22Rv1 (cell line): Measurements from ENCODE around the gene IGSF9.

ENCODE experiments used
- H3K27ac ChIP-seq: fragments of 450-650 bp; 2 replicates; pipeline ENCODE4 v1.5.1; 2017
- ZFX ChIP-seq: fragments of 450-650 bp; IDR thresholded peaks from 2 replicates; pipeline ENCODE4 v1.6.1; 2017; ENCODE audit warnings: antibody characterized with exemption, borderline replicate concordance
- TF ChIP-seq, protein P1 (sequence below): fragments of 450-650 bp; IDR thresholded peaks from 2 replicates; pipeline ENCODE4 v1.5.1; 2017; ENCODE audit warnings: mild to moderate bottlenecking

Gene IGSF9

DNA sequence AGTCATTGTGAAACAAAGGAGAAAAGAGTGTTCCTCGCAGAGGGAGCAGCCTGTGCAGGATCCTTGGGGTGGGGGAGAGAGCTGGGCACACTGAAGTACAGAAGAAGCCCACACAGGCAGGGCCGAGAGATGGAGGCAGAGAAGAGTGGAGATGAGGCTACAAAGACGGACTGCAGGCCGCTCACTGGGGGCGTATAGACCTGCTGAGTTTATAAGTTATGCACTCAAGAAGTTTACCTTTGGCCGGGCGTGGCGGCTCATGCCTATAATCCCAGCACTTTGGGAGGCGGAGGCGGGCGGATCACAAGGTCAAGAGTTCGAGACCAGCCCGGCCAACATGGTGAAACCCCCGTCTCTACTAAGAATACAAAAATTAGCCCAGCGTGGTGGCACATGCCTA, 16.2 kb upstream of the IGSF9 start:
- TF ChIP-seq, protein P1, sequence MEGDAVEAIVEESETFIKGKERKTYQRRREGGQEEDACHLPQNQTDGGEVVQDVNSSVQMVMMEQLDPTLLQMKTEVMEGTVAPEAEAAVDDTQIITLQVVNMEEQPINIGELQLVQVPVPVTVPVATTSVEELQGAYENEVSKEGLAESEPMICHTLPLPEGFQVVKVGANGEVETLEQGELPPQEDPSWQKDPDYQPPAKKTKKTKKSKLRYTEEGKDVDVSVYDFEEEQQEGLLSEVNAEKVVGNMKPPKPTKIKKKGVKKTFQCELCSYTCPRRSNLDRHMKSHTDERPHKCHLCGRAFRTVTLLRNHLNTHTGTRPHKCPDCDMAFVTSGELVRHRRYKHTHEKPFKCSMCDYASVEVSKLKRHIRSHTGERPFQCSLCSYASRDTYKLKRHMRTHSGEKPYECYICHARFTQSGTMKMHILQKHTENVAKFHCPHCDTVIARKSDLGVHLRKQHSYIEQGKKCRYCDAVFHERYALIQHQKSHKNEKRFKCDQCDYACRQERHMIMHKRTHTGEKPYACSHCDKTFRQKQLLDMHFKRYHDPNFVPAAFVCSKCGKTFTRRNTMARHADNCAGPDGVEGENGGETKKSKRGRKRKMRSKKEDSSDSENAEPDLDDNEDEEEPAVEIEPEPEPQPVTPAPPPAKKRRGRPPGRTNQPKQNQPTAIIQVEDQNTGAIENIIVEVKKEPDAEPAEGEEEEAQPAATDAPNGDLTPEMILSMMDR: no peak
- TF ChIP-seq ZFX: no peak
- no peak overlapping the region for H3K27ac ChIP-seq

DNA sequence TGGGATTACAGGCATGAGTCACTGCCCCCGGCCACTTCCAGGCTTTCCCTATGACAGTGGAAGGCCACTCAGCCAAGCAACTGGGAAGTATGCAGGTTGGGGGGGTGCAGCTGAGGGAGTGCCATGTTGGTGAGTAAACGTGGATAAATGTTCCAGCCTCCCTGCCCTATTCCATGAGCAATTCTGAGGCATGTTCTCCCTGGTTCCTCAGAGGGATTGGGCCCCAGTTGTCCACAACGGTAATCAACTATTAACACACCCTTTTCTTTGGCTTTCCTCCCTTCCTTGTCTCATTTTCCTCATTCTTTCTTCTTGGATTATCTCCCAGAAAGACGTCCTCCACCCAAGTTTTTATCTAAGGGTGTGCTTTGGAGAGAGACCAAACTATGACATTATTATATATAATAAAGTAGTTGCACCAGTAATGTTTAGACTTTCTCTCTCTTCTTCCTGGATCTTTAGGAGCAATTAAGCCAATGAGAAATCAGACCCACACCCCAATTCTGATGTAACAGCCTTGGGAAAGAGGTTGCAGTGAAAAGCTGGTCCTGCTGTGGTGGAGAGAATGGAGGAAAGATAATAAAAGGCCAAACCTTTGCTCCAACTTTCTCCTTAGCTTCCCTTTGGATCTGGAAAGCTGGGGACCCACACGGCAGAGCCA, 15.4 kb upstream of the IGSF9 start:
- H3K27ac ChIP-seq: no peak overlapping the region
- no peak for TF ChIP-seq ZFX
- TF ChIP-seq, protein P1: no peak

DNA sequence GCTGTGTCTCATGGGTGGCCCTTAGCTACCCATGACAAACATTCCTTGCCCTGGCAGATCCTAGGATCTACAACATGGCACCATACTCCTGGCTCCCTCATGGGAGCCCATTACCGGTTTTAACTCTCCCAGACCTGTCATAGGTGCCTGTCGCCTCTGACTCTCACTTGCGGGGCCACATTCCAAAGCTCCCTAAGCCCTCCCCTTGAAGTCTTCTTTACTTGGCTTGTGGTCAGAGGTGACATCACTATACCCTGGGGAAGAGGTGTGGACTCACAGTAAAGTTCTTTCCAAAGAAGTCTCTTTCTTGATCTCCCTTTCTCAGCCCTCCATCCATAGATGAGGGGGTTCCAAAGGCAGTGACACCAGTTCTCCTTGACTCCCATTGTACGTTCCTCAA, 14.0 kb upstream of the IGSF9 start:
- H3K27ac ChIP-seq: no peak overlapping the region
- TF ChIP-seq ZFX: no peak
- TF ChIP-seq, protein P1: no peak

DNA sequence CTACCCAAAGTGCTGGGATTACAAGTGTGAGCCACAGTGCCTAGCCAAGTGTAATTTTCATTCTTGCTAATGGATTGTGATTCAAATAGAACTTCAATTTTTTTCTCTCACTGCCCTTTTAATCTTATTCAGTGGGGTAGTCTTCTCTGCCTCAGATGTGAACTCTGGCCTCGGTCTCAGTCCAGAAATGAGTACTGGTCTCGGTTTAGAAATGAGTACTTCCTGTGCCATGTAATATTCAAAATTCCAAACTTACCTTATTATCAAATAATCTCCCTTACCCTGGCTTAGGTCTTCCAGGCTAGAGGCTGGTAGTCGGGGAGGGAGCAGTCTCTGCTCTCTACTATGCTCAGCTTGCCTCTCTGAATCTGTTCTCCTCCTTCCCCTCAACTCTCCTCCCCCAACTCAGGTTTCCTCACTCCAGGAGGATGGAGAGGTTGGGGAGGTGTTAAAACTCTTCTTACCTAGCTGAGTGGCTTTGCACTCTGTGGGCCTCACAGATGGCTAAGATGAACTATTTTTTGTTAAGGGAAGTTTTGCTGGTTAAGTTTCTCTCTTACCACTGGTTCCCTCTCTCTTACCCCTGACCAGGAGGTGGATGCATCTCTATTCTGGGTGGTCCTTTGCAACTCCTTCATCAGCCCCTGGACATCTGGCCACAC, 13.4 kb upstream of the IGSF9 start:
- H3K27ac ChIP-seq: no peak overlapping the region
- TF ChIP-seq, protein P1: no peak
- no peak for TF ChIP-seq ZFX

DNA sequence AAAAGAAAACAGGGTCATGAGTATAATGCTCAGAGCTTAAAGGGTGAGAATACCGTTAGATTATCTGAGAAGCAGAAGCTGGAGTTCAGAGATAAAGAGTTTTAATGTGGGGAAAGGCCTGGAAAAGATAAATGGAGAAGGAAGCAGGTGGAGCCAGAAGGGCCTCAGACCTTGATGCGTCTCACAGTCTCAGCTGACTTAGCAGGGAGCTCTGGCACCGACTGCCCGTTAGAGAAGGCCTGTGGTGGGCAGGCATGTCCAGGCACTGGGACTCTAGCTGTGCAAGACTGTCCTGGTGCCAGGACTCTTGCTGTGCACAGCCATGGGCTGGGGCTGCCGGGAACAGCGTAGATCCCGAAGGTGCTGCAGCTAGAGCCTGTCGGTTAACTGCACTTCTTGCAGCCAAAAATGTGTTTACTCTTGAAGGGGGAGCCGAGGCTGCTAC, 12.4 kb upstream of the IGSF9 start:
- no peak overlapping the region for H3K27ac ChIP-seq
- TF ChIP-seq, protein P1: peak; percentile 17; the same call in 1 of the 2 replicates
- no peak for TF ChIP-seq ZFX

DNA sequence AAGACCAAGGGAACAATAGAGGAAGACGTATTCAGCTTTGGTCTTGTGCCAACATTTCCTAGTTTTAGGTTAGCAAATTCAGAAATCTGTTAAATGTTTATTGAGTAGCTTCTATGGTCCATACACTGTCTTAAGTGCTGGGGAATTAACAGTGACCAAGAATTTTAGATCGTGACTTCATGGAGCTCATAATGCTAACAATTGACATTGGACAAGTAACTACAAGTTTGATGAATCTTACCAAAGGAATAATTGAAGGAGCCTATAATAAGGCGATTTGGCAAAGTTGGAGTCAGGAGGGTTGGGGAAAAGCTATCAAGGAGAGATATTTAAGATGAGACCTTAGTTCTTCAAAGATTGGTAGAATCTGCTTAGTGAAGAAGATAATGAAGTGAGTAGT, 10.0 kb upstream of the IGSF9 start:
- TF ChIP-seq, protein P1: no peak
- TF ChIP-seq ZFX: no peak
- no peak overlapping the region for H3K27ac ChIP-seq
